Measurements from ENCODE around the gene MED14. TPM values are rescaled to one million over a fixed set of nuclear protein-coding genes. Genes with fewer than 3 reads are reported as not detected.

MED14 gene
- total RNA-seq, 2 donors from 2014 or later: 16.1 to 22.1 TPM

- TF ChIP-seq, protein P1, sequence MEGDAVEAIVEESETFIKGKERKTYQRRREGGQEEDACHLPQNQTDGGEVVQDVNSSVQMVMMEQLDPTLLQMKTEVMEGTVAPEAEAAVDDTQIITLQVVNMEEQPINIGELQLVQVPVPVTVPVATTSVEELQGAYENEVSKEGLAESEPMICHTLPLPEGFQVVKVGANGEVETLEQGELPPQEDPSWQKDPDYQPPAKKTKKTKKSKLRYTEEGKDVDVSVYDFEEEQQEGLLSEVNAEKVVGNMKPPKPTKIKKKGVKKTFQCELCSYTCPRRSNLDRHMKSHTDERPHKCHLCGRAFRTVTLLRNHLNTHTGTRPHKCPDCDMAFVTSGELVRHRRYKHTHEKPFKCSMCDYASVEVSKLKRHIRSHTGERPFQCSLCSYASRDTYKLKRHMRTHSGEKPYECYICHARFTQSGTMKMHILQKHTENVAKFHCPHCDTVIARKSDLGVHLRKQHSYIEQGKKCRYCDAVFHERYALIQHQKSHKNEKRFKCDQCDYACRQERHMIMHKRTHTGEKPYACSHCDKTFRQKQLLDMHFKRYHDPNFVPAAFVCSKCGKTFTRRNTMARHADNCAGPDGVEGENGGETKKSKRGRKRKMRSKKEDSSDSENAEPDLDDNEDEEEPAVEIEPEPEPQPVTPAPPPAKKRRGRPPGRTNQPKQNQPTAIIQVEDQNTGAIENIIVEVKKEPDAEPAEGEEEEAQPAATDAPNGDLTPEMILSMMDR (IDR thresholded peaks at IDR 0.05): no peak
- Histone ChIP-seq H3K4me1 (peaks cover 0 to 5% of the 10 kb centered on the region in 2 donors), H3K27ac (no peak overlapping the region), H3K4me3 (no peak overlapping the region), H3K36me3 (no peaks in the 10 kb centered on the region), H3K9me3 (no peaks in the 10 kb centered on the region), H3K27me3 (no peaks in the 10 kb centered on the region)
- no peak for DNase-seq (ENCODE audit: low spot score)
Measured at GRCh38 chrX:40727093-40727492, 8.2 kb downstream of the MED14 start.

DNA sequence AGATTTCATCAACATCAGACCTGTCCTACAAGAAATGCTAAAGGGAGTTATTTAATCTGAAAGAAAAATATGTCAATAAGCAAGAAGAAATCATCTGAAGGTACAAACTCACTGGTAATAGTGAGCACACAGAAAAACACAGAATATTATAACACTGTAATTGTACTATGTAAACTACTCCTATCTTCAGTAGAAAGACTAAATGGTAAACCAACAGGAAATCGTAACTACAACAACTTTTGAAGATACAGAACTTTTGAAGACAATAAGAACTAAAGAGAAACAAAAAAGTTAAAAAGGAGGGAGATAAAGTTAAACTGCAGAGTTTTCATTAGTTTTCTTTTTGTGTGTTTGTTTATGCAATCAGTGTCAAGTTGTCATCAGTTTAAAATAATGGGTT, 12.4 kb downstream of the MED14 start:
- H3K27me3 ChIP-seq: no peaks in the 10 kb centered on the region
- TF ChIP-seq, protein P1 (IDR thresholded peaks at IDR 0.05): no peak
- H3K4me3 ChIP-seq: no peak overlapping the region
- no peak overlapping the region for H3K27ac ChIP-seq
- H3K4me1 ChIP-seq: no peaks in the 10 kb centered on the region
- no peaks in the 10 kb centered on the region for H3K36me3 ChIP-seq
- DNase-seq (ENCODE audit: low spot score): no peak
- no peaks in the 10 kb centered on the region for H3K9me3 ChIP-seq

GRCh38 chrX:40721489-40722106, 13.7 kb downstream of the MED14 start:
- Histone ChIP-seq H3K36me3 (no peaks in the 10 kb centered on the region), H3K27ac (no peak overlapping the region), H3K9me3 (peaks cover 0 to 3% of the 10 kb centered on the region in 2 donors), H3K4me3 (no peak overlapping the region), H3K4me1 (no peaks in the 10 kb centered on the region), H3K27me3 (no peaks in the 10 kb centered on the region)
- DNase-seq (ENCODE audit: low spot score): no peak
- TF ChIP-seq, protein P1 (IDR thresholded peaks at IDR 0.05): no peak

DNA sequence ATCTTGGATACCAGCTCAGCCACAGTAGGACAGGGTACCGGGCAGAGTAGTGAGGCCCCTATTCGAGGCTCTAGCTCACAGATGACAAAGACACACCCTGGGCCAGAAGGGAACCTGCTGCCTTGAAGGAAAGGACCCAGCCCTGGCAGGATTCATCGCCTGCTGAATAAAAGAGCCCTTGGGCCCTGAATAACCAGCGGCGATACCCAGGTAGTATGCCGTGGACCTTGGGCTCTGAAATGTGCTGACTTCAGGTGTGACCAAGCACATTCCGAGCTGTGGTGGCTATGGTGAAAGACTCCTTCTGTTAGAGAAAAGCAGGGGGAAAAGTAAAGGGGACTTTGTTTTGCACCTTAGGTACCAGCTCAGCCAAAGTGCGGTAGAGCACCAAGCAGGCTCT, 14.6 kb downstream of the MED14 start:
- peaks cover 0 to 4% of the 10 kb centered on the region in 2 donors for H3K9me3 ChIP-seq
- no peak overlapping the region for H3K27ac ChIP-seq
- TF ChIP-seq, protein P1 (IDR thresholded peaks at IDR 0.05): no peak
- H3K36me3 ChIP-seq: no peaks in the 10 kb centered on the region
- DNase-seq (ENCODE audit: low spot score): no peak
- no peak overlapping the region for H3K4me3 ChIP-seq
- H3K4me1 ChIP-seq: no peaks in the 10 kb centered on the region
- H3K27me3 ChIP-seq: no peaks in the 10 kb centered on the region

DNA sequence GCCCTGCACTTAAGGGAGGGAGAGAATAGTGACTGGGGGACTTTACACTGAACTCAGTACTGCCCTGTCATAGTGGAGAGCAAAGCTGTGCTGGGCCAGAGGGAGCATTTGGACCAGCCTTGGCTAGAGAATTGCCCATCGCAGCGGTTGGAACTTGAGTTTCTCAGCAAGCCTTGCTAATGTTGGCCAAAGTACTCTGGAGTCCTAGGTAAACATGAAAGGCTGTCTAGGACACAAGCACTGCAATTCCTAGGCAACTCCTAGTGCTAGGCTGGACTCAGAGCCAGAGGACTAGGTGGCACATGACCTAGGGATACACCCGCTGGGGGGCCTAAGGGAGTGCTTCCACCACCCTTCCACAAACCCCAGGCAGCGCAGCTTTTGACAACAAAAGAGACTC, 15.0 kb downstream of the MED14 start:
- H3K36me3 ChIP-seq: no peaks in the 10 kb centered on the region
- H3K9me3 ChIP-seq: peaks cover 0 to 4% of the 10 kb centered on the region in 2 donors
- H3K27me3 ChIP-seq: no peaks in the 10 kb centered on the region
- TF ChIP-seq, protein P1 (IDR thresholded peaks at IDR 0.05): no peak
- DNase-seq (ENCODE audit: low spot score): no peak
- H3K4me3 ChIP-seq: no peak overlapping the region
- H3K4me1 ChIP-seq: no peaks in the 10 kb centered on the region
- no peak overlapping the region for H3K27ac ChIP-seq

DNA sequence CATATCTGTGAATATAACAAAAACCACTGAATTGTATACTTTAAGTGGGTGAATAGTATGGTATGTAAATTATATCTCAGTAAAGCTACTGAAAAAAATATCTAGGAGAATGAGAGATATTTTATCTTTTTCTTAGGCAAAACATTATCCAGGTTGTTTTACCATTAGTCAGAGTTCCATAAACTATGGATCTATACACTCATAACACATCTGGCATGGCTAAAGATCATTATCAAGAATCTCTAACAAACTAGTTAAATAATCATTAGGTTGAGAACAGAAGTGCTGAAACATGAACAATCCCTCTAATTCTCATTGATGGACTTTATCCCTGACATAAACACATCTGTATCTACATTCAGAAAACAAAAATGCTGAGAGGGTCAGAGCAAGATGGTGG, 15.6 kb downstream of the MED14 start:
- H3K9me3 ChIP-seq: peaks cover 0 to 4% of the 10 kb centered on the region in 2 donors
- no peak overlapping the region for H3K4me3 ChIP-seq
- no peak for DNase-seq (ENCODE audit: low spot score)
- no peaks in the 10 kb centered on the region for H3K36me3 ChIP-seq
- TF ChIP-seq, protein P1 (IDR thresholded peaks at IDR 0.05): no peak
- H3K27ac ChIP-seq: no peak overlapping the region
- no peaks in the 10 kb centered on the region for H3K4me1 ChIP-seq
- H3K27me3 ChIP-seq: no peaks in the 10 kb centered on the region
